ENCODE measurements around the gene TMEM182. TPM values are rescaled to one million over a fixed set of nuclear protein-coding genes. Genes with fewer than 3 reads are reported as not detected.
A peak's percentile ranks its signal among the peaks of the same experiment; 100 is the strongest.

The TMEM182 gene
- total and polyA plus RNA-seq, 2 of the 4 experiments (the other 2 are of a cell fraction) = 1.3 to 1.4 TPM

DNA sequence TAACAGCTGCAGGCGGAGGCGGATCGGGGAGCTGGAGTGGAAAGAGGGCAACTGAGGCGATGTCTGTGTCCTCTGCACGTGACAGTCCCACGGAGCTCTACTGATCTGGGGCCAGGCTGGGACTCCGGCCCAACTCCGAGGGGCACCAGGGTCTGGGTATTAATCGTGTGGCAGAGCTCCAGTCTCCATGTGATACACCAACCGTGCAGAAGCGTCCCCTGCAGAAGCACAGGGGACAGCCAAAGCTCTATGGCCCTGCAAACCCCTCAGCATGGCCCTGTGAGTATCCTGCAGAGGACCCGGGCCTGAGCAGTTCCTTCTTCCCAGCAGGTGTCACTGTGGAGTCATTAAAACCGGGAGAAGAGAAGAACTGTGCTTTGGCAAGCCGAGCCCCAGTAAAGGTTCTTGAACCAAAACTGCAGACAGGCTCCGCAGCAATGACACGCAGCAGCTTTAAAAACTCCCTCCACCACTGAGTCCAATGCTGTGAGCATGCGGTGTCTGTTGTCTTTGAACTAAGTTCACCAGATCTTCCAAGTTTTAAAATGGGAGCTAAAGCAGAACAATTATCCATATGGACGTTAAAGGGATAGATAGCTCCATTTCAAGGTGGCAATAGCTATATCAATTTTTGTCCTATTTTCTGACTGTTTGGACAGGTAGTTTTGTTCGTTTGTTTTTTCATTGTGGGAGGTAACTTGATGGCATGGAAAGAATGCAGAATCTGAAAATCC, 79.4 kb downstream of the TMEM182 start:
- BruUV-seq (replicated peaks) = no TSS peak
- Histone ChIP-seq H2BK120ac (ENCODE audit: low read depth, low read length) (no peak overlapping the region), H2BK15ac (ENCODE audit: low read depth, low read length) (no peak overlapping the region), H3K56ac (ENCODE audit: extremely low read depth, insufficient read depth, low read length) (no peak overlapping the region), H3K4me2 (ENCODE audit: low read depth, low read length) (no peak overlapping the region; the same call in 1 of the 2 replicates), H3K14ac (replicated peaks; ENCODE audit: low read depth, low read length) (no peak overlapping the region), H2AFZ (replicated peaks; ENCODE audit: low read length, poor library complexity) (no peak overlapping the region), H3K23ac (ENCODE audit: low read depth, low read length) (no peak overlapping the region), H4K91ac (ENCODE audit: insufficient read depth, low read depth, low read length) (no peak overlapping the region), H3K18ac (ENCODE audit: low read depth, low read length) (no peak overlapping the region), H3K27me3 (ENCODE audit: control insufficient read depth, insufficient read depth, low read length) (0 out of 2 replicates have a peak, but pooled peaks cover 1% of the 10 kb centered on the region), H4K20me1 (ENCODE audit: insufficient read depth, low read length) (no peaks in the 10 kb centered on the region), H4K5ac (ENCODE audit: low read depth, low read length) (no peak overlapping the region), H3K9ac (ENCODE audit: low read depth, low read length) (no peak overlapping the region), H2AK5ac (ENCODE audit: low read depth, low read length) (no peak overlapping the region), H3K9me1 (ENCODE audit: insufficient read depth, low read length) (no peaks in the 10 kb centered on the region), H3K27ac (ENCODE audit: insufficient read depth, low read length) (no peak overlapping the region), H4K8ac (ENCODE audit: low read depth in 2 of 2, low read length in 2 of 2) (no peak overlapping the region), H3K4ac (ENCODE audit: low read depth, low read length) (no peak overlapping the region), H2AK9ac (replicated peaks; ENCODE audit: low read depth, low read length, poor library complexity) (no peak overlapping the region), H3K4me3 (ENCODE audit: insufficient read depth, low read depth, low read length) (no peak overlapping the region), H2BK5ac (ENCODE audit: low read depth, low read length, poor library complexity, severe bottlenecking) (no peak overlapping the region), H3K9me3 (ENCODE audit: control insufficient read depth, insufficient read depth, low read length) (no peaks in the 10 kb centered on the region), H2BK20ac (ENCODE audit: low read depth, low read length) (no peak overlapping the region), H3K4me1 (ENCODE audit: control insufficient read depth, insufficient read depth, low read length) (no peaks in the 10 kb centered on the region), H3K36me3 (ENCODE audit: control insufficient read depth, insufficient read depth, low read length) (no peaks in the 10 kb centered on the region), H3K79me1 (ENCODE audit: low read depth in 1 of 2, low read length in 2 of 2) (no peaks in the 10 kb centered on the region)
- WGBS, 2 experiments (ENCODE audit: extremely low coverage in 2 of 2, insufficient read length in 1 of 2) = 50% methylated on average over 11 of the region's 19 CpGs; no CpG with 5 or more reads in 1 of the 2 experiments
- TF ChIP-seq, protein P1, sequence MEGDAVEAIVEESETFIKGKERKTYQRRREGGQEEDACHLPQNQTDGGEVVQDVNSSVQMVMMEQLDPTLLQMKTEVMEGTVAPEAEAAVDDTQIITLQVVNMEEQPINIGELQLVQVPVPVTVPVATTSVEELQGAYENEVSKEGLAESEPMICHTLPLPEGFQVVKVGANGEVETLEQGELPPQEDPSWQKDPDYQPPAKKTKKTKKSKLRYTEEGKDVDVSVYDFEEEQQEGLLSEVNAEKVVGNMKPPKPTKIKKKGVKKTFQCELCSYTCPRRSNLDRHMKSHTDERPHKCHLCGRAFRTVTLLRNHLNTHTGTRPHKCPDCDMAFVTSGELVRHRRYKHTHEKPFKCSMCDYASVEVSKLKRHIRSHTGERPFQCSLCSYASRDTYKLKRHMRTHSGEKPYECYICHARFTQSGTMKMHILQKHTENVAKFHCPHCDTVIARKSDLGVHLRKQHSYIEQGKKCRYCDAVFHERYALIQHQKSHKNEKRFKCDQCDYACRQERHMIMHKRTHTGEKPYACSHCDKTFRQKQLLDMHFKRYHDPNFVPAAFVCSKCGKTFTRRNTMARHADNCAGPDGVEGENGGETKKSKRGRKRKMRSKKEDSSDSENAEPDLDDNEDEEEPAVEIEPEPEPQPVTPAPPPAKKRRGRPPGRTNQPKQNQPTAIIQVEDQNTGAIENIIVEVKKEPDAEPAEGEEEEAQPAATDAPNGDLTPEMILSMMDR (conservative IDR thresholded peaks at IDR 0.05; ENCODE audit: low read depth, low read length) = peak; percentile 45
- TF ChIP-seq FOS (IDR thresholded peaks at IDR 0.05; ENCODE audit: low read depth, low read length) = no peak
- ChIA-PET CTCF (interaction anchor here (0.7 to 2.6 kb wide), 6 partner anchors 9 to 48 kb away, joined by 3 to 11 read pairs (median 4); no protein-coding TSS in a partner anchor), POLR2A (ENCODE audit: unreplicated experiment) (no interaction called here)
- in situ Hi-C loops (cut with MboI; ENCODE audit: low sequenced_read_pairs) (no loop called here), dilution Hi-C loops (cut with HindIII; ENCODE audit: low sequenced_read_pairs, unreplicated experiment) (no loop called here), intact Hi-C loops (cut with micrococcal nuclease) (no loop called here)
- DNase-seq (peak; percentile 35), ATAC-seq (ENCODE audit: low read depth) (peak; percentile 97)

Data from IMR-90 (cell line).